Left ventricle myocardium inferior (tissue), 1 donor: Measurements from ENCODE around the gene RHBDF1. TPM values are rescaled to one million over a fixed set of nuclear protein-coding genes. Genes with fewer than 3 reads are reported as not detected.

ENCODE experiments used
- DNase-seq: peaks from one replicate; pipeline ENCODE4 v3.0.0-alpha.2; 2020
- H3K27ac ChIP-seq: fragments of 200-600 bp; replicated peaks from 2 replicates; pipeline ENCODE4 v1.8.0; 2021
- H3K27me3 ChIP-seq: fragments of 200-600 bp; 2 replicates; pipeline ENCODE4 v1.8.0; 2021; ENCODE audit warnings: low read depth
- H3K36me3 ChIP-seq: fragments of 200-600 bp; 2 replicates; pipeline ENCODE4 v1.8.0; 2021
- H3K4me1 ChIP-seq: fragments of 200-600 bp; 2 replicates; pipeline ENCODE4 v1.8.0; 2021
- H3K4me3 ChIP-seq: fragments of 200-600 bp; 2 replicates; pipeline ENCODE4 v1.8.0; 2021; ENCODE audit warnings: mild to moderate bottlenecking, moderate library complexity
- H3K9me3 ChIP-seq: fragments of 200-600 bp; replicated peaks from 2 replicates; pipeline ENCODE4 v1.8.0; 2021
- CTCF ChIP-seq: fragments of 200-600 bp; IDR thresholded peaks from 2 replicates; pipeline ENCODE4 v1.8.0; 2021; ENCODE audit warnings: antibody characterized with exemption, mild to moderate bottlenecking, borderline replicate concordance
- intact Hi-C: fragments of 100-400 bp; cut with micrococcal nuclease; formaldehyde crosslinking; loops from one replicate; pipeline ENCODE4 v1.11.0; 2022
- long read RNA-seq: library from polyadenylated mRNA; unstranded; transcript quantifications from one replicate; pipeline ENCODE4 v2.0.0, GENCODE V29; 2021
- total RNA-seq: library from RNA; stranded (reverse); fragmentation: NEBNext Ultra II Directional; extraction: Animal tissue kit (Norgen Biotek cat#: 25700); gene quantifications from one replicate; pipeline ENCODE4 v1.2.1, GENCODE V29; 2021
- donor health status: DM: no; HTN: yes; CAD: no; lungs with severe emphysema.

RHBDF1 gene, protein sequence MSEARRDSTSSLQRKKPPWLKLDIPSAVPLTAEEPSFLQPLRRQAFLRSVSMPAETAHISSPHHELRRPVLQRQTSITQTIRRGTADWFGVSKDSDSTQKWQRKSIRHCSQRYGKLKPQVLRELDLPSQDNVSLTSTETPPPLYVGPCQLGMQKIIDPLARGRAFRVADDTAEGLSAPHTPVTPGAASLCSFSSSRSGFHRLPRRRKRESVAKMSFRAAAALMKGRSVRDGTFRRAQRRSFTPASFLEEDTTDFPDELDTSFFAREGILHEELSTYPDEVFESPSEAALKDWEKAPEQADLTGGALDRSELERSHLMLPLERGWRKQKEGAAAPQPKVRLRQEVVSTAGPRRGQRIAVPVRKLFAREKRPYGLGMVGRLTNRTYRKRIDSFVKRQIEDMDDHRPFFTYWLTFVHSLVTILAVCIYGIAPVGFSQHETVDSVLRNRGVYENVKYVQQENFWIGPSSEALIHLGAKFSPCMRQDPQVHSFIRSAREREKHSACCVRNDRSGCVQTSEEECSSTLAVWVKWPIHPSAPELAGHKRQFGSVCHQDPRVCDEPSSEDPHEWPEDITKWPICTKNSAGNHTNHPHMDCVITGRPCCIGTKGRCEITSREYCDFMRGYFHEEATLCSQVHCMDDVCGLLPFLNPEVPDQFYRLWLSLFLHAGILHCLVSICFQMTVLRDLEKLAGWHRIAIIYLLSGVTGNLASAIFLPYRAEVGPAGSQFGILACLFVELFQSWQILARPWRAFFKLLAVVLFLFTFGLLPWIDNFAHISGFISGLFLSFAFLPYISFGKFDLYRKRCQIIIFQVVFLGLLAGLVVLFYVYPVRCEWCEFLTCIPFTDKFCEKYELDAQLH
- total RNA-seq = 24.4 TPM
- long read RNA-seq, transcript RHBDF1-201 (18 exons, 2,992 nt) = major isoform, 26 of 75 reads
- long read RNA-seq, partial matches to known transcripts = 4 of 75 reads
- long read RNA-seq, other reads (novel, unspliced or antisense) = 45 of 75 reads

DNA sequence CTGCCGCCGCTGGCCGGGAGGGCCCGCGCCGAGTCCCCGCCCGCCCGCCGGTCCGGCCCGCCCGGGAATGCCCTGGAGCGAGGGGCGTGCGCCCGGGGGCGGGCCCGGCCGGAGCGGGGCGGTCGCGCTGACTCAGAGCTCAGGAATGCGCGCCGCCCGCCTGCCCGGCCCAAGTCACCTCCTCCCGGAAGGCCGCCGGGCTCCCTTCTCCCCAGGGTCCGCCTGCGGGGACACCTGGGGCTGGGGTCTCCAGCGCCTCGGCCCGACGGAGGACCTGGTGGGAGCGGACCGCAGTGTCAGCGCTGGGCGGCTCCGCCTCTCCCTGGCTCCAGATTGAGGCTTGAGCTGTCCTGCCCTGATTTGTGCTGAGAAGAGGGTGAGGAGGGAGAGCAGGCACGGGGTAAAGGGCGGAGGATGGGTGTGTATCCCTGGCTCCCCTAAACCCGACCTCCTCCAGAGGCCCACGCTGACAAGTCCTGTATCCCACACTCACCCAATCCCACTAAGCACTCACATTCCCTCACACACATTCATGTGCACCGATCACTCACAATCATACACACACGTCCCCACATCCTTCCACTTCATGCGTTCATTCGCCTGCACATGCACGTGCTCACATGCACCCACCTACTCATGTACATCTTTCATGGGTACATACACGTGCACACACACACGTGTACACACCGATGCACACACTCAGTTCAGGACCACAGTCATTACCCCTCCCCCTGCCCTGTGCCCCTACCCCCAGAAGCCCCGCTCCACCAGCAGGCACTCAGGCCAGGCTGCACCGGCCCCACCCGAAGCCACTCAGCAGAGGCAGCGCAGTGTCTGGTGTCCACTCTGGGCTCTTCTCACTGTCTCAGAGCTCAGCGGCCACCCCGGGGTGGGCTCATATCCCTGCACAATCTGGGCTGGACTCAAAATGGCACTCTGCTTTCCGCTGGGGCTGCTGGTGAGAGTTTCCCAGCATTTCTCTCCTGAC lies at the start of gene RHBDF1:
RHBDF1 (minus strand) TSS at position 71 of the 988 bp plus-strand sequence. CDS start 7,616 bp downstream, outside the sequence.
- Histone ChIP-seq H3K27me3 (no peaks in the 10 kb centered on the region), H3K36me3 (no peaks in the 10 kb centered on the region), H3K4me3 (peak within 1 kb of the TSS; percentile 82), H3K4me1 (peaks cover 97% of the 10 kb centered on the region), H3K9me3 (no peaks in the 10 kb centered on the region), H3K27ac (peak within 1 kb of the TSS; percentile 96)
- intact Hi-C loops = no loop called here
- DNase-seq = peak; percentile 69
- no peak for TF ChIP-seq CTCF

GRCh38 chr16:120756-121155 lies 48.3 kb upstream of the RHBDF1 start:
- DNase-seq = no peak
- TF ChIP-seq CTCF = no peak
- H3K27me3 ChIP-seq = no peaks in the 10 kb centered on the region
- H3K27ac ChIP-seq = no peak overlapping the region
- no peaks in the 10 kb centered on the region for H3K9me3 ChIP-seq
- H3K4me1 ChIP-seq = peaks cover 5% of the 10 kb centered on the region
- peaks cover 22% of the 10 kb centered on the region for H3K36me3 ChIP-seq
- H3K4me3 ChIP-seq = no peak overlapping the region
- intact Hi-C loops = no loop called here

DNA sequence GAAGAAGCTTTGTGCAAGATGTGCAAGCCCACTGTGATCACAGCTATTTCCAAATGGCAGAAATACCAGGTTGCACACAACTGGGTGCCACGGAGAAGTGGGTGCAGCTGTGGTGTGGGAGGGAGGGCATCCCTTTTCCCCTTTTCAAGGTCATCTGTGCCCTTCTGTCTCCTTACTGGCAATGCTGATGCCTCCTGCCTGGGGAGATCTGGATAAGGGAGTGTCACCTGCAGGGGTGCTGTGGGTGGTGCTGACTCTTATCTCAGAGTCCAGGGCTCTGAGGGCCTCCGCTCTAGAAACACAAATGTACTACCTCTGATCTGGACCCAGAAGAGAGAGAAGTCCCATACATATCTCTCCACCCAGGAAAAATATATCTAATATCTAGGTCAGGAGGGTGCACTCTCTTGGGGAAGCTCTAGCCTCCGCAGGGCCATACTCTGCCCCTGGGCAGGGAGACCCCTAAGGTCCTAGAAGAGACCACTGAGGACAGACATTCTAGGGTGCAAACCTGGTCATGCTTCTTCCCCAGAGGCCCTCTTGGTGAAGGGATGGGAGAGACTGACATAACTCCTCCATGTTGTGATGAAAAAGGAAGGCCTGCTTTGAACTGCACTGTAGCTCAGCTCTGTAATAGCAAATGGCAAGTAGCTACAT lies 47.5 kb upstream of the RHBDF1 start:
- Histone ChIP-seq H3K4me3 (no peak overlapping the region), H3K27me3 (no peaks in the 10 kb centered on the region), H3K27ac (no peak overlapping the region), H3K4me1 (peaks cover 5% of the 10 kb centered on the region), H3K36me3 (peaks cover 24% of the 10 kb centered on the region), H3K9me3 (no peaks in the 10 kb centered on the region)
- no peak for DNase-seq
- no peak for TF ChIP-seq CTCF
- intact Hi-C loops = no loop called here

GRCh38 chr16:119295-119694 lies 46.9 kb upstream of the RHBDF1 start:
- intact Hi-C loops = no loop called here
- Histone ChIP-seq H3K4me3 (no peak overlapping the region), H3K27ac (no peak overlapping the region), H3K4me1 (peaks cover 5% of the 10 kb centered on the region), H3K27me3 (no peaks in the 10 kb centered on the region), H3K36me3 (peaks cover 24% of the 10 kb centered on the region), H3K9me3 (no peaks in the 10 kb centered on the region)
- TF ChIP-seq CTCF = no peak
- DNase-seq = no peak
